Gastroesophageal sphincter (tissue), 3 donors: ENCODE results near the gene CLK3.

Experiments used
- CTCF ChIP-seq, 4 experiments: fragments of 200-600 bp in 2 of 4; fragments of 450-650 bp in 2 of 4; sonication (generic) in 1 of 4; IDR thresholded peaks; one replicate each; pipeline ENCODE4 v1.5.1; 2017 to 2019; ENCODE audit warnings: antibody characterized with exemption in 4 of 4, mild to moderate bottlenecking in 2 of 4, moderate library complexity in 2 of 4
- POLR2A ChIP-seq, 2 donors: fragments of 450-650 bp; IDR thresholded peaks; one replicate each; pipeline ENCODE4 v1.6.1; 2017; ENCODE audit warnings: antibody characterized with exemption in 2 of 2, mild to moderate bottlenecking in 2 of 2, moderate library complexity in 1 of 2
- POLR2AphosphoS5 ChIP-seq: sonication (generic); formaldehyde crosslinking; IDR thresholded peaks from one replicate; pipeline ENCODE4 v1.6.1; 2017; ENCODE audit warnings: antibody characterized with exemption

GRCh38 chr15:74598126-74598842 is 17.4 kb upstream of the CLK3 start:
- TF ChIP-seq POLR2A (IDR thresholded peaks at IDR 0.05) (peak; percentile 45 to 65), CTCF (IDR thresholded peaks at IDR 0.05) (no peak), POLR2AphosphoS5 (peak; percentile 78)
